Fibroblast of skin of left quadriceps (primary cell): ENCODE measurements around the gene TAB2.
"Not testable (repeated sequence)": the region's sequence is repeated elsewhere in the genome, so short reads cannot be mapped to it uniquely, and the experiment has no call there.

Experiments used
- DNase-seq, 2 experiments: peaks; one replicate each; pipeline ENCODE4 v3.0.0-alpha.2; 2013; ENCODE audit warnings: low read depth in 2 of 2

Gene TAB2

DNA sequence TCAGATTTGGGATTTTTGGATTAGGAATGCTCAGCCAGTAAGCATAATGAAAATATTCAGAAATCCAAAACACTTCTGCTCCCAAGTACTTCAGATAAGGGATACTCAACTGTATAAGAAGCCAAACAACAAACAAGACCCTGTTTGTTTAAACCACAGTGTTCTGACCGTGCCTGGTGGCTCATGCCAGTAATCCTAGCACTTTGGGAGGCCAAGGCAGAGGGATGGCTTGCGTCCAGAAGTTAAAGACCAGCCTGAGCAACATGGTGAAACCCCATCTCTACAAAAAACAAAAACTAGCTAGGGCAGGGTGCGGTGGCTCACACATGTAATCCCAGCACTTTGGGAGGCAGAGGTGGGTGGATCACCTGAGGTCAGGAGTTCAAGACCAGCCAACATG, 142.7 kb downstream of the TAB2 start:
- DNase-seq = not testable (repeated sequence)
